ENCODE results near the gene MAP3K2. TPM values are rescaled to one million over a fixed set of nuclear protein-coding genes. Genes with fewer than 3 reads are reported as not detected.

MAP3K2 gene
- polyA plus RNA-seq, 1 donor from 2014 or later: 37.0 TPM

DNA sequence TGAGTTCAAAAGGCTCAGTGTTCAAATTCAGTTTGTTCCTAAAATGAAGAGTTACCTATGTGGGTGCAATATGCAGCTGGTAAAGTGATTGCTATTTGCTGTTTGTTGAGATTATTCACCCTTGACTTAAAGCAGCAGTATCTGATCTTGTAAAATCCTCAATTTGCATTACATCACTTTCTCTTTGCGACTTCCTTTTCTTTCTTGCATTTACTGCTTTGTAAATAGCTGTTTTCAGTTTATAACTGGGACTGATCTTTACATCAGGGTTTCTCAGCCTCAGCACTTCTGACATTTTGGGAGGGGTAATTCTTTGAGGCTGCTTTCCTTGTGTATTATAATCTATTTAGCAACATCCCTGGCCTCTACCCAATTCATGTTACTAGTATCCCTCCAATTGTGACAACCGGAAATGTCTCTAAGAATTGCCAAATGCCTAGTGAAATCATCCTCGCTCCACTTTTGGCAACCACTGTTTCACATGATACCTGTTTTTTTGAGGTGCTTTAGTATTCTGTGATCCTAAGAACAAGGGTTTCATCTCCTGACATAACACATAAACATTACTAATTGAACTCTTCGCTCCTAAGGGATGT lies 81.7 kb downstream of the MAP3K2 start:
- TF ChIP-seq SMC3 (conservative IDR thresholded peaks at IDR 0.05; ENCODE audit: poor library complexity): no peak
- TF ChIP-seq, protein P1, sequence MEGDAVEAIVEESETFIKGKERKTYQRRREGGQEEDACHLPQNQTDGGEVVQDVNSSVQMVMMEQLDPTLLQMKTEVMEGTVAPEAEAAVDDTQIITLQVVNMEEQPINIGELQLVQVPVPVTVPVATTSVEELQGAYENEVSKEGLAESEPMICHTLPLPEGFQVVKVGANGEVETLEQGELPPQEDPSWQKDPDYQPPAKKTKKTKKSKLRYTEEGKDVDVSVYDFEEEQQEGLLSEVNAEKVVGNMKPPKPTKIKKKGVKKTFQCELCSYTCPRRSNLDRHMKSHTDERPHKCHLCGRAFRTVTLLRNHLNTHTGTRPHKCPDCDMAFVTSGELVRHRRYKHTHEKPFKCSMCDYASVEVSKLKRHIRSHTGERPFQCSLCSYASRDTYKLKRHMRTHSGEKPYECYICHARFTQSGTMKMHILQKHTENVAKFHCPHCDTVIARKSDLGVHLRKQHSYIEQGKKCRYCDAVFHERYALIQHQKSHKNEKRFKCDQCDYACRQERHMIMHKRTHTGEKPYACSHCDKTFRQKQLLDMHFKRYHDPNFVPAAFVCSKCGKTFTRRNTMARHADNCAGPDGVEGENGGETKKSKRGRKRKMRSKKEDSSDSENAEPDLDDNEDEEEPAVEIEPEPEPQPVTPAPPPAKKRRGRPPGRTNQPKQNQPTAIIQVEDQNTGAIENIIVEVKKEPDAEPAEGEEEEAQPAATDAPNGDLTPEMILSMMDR (IDR thresholded peaks at IDR 0.05; ENCODE audit: poor library complexity, severe bottlenecking): no peak
- no peak for TF ChIP-seq EP300 (conservative IDR thresholded peaks at IDR 0.05; ENCODE audit: poor library complexity, severe bottlenecking)
- TF ChIP-seq MXI1 (conservative IDR thresholded peaks at IDR 0.05; ENCODE audit: poor library complexity, severe bottlenecking): no peak
- no peak for TF ChIP-seq RAD21 (conservative IDR thresholded peaks at IDR 0.05)
- no peak for TF ChIP-seq TAF1 (IDR thresholded peaks at IDR 0.05; ENCODE audit: low read depth)
- TF ChIP-seq REST (IDR thresholded peaks at IDR 0.05; ENCODE audit: borderline replicate concordance): no peak
- TF ChIP-seq POLR2AphosphoS5 (IDR thresholded peaks at IDR 0.05): no peak
- no peak for TF ChIP-seq EZH2 (IDR thresholded peaks at IDR 0.05; ENCODE audit: borderline replicate concordance, insufficient read depth, low read length, poor library complexity, severe bottlenecking)
- H3K9ac ChIP-seq (ENCODE audit: low read length): no peak overlapping the region
- no peaks in the 10 kb centered on the region for H3K79me2 ChIP-seq (replicated peaks; ENCODE audit: insufficient read depth, low read length)
- H3K9me3 ChIP-seq (ENCODE audit: low read length): no peaks in the 10 kb centered on the region
- H3K27ac ChIP-seq (ENCODE audit: low read length): no peak overlapping the region
- H3K4me2 ChIP-seq (ENCODE audit: low read length): no peak overlapping the region
- no peak overlapping the region for H3K4me3 ChIP-seq (ENCODE audit: low read length)
- no peaks in the 10 kb centered on the region for H3F3A ChIP-seq (ENCODE audit: insufficient read depth, low read length, poor library complexity, severe bottlenecking)
- H3K9me2 ChIP-seq (ENCODE audit: insufficient read depth, low read length): no peaks in the 10 kb centered on the region
- H3K27me3 ChIP-seq (ENCODE audit: insufficient read depth, low read depth, low read length): no peaks in the 10 kb centered on the region
- no peaks in the 10 kb centered on the region for H3K36me3 ChIP-seq (ENCODE audit: insufficient read depth, low read length)
- no peak overlapping the region for H2AFZ ChIP-seq (ENCODE audit: low read depth, low read length)
- H4K20me1 ChIP-seq (ENCODE audit: insufficient read depth): no peaks in the 10 kb centered on the region

DNA sequence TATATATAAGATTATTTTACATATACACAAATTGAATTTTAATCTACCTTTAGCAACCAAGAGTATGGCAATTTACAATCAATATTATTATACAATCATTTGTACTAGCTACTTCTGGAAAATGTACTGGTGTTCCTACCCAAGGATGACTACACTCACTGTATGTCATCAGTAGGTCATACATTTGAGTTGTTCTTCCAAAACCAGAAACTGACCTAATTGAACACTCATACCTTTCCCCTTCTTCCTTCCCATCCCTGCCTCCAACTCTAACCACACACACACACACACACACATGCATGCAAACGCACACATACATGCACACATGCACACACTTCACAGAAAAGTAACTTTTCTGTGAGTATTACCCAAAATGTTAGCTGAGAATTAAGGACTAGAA lies 85.6 kb downstream of the MAP3K2 start:
- no peak overlapping the region for H3K9ac ChIP-seq (ENCODE audit: low read length)
- H3K27me3 ChIP-seq (ENCODE audit: insufficient read depth, low read depth, low read length): no peaks in the 10 kb centered on the region
- H3K36me3 ChIP-seq (ENCODE audit: insufficient read depth, low read length): no peaks in the 10 kb centered on the region
- TF ChIP-seq MXI1 (conservative IDR thresholded peaks at IDR 0.05; ENCODE audit: poor library complexity, severe bottlenecking): no peak
- TF ChIP-seq REST (IDR thresholded peaks at IDR 0.05; ENCODE audit: borderline replicate concordance): no peak
- no peak for TF ChIP-seq EZH2 (IDR thresholded peaks at IDR 0.05; ENCODE audit: borderline replicate concordance, insufficient read depth, low read length, poor library complexity, severe bottlenecking)
- no peak for TF ChIP-seq RAD21 (conservative IDR thresholded peaks at IDR 0.05)
- TF ChIP-seq TAF1 (IDR thresholded peaks at IDR 0.05; ENCODE audit: low read depth): no peak
- TF ChIP-seq SMC3 (conservative IDR thresholded peaks at IDR 0.05; ENCODE audit: poor library complexity): no peak
- no peak for TF ChIP-seq POLR2AphosphoS5 (IDR thresholded peaks at IDR 0.05)
- TF ChIP-seq, protein P1 (IDR thresholded peaks at IDR 0.05; ENCODE audit: poor library complexity, severe bottlenecking): no peak
- TF ChIP-seq EP300 (conservative IDR thresholded peaks at IDR 0.05; ENCODE audit: poor library complexity, severe bottlenecking): no peak
- no peak overlapping the region for H3K27ac ChIP-seq (ENCODE audit: low read length)
- H2AFZ ChIP-seq (ENCODE audit: low read depth, low read length): no peak overlapping the region
- no peaks in the 10 kb centered on the region for H3F3A ChIP-seq (ENCODE audit: insufficient read depth, low read length, poor library complexity, severe bottlenecking)
- H3K79me2 ChIP-seq (replicated peaks; ENCODE audit: insufficient read depth, low read length): no peaks in the 10 kb centered on the region
- no peak overlapping the region for H3K4me3 ChIP-seq (ENCODE audit: low read length)
- no peaks in the 10 kb centered on the region for H3K9me3 ChIP-seq (ENCODE audit: low read length)
- no peaks in the 10 kb centered on the region for H4K20me1 ChIP-seq (ENCODE audit: insufficient read depth)
- no peak overlapping the region for H3K4me2 ChIP-seq (ENCODE audit: low read length)
- no peaks in the 10 kb centered on the region for H3K9me2 ChIP-seq (ENCODE audit: insufficient read depth, low read length)
